ENCODE results near the gene KRTAP4-1.
"Not testable (repeated sequence)": the region's sequence is repeated elsewhere in the genome, so short reads cannot be mapped to it uniquely, and the experiment has no call there.

Gene KRTAP4-1

DNA sequence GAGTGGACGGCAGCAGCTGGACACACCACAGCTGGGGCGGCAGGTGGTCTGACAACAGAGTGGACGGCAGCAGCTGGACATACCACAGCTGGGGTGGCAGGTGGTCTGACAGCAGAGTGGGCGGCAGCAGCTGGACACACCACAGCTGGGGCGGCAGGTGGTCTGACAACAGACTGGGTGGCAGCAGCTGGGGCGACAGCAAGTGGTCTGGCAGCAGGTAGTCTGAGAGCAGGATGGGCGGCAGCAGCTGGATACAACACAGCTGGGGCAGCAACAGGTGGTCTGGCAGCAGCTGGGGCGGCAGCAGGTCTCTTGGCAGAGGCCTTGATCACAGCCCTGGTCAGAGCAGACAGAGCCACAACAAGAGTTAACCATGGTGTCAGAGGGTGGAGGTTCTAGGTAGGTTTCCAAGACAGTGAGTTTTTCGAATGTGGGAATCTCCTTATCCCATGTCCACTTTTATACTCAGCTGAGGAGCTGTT, at the start of gene KRTAP4-1:
TSS of gene KRTAP4-1 (minus strand) at position 432 of the 482 bp plus-strand sequence. CDS start at position 375, 57 bp downstream.
- DNase-seq = no peak

DNA sequence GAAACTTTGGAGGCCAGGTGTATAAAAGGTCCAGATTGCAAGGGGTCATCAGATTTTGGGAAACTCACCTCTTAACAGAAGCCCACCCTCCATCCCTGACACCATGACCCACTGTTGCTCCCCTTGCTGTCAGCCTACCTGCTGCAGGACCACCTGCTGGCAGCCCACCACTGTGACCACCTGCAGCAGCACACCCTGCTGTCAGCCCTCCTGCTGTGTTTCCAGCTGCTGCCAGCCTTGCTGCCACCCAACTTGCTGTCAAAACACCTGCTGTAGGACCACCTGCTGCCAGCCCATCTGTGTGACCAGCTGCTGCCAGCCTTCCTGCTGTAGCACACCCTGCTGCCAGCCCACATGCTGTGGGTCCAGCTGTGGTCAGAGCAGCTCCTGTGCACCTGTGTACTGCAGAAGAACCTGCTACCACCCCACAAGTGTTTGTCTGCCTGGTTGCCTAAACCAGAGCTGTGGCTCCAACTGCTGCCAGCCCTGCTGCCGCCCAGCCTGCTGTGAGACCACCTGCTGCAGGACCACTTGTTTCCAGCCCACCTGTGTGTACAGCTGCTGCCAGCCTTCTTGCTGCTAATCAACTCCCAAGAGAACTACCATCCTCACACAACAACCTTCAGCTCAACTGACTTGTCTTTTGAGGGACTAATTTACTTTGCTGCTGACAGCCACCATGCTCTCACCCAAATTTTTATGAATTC, 47.8 kb upstream of the KRTAP4-1 start, which contains the start of gene KRTAP9-3:
TSS of gene KRTAP9-3 (plus strand) at position 51 of the 707 bp plus-strand sequence. CDS start at position 104, 53 bp downstream.
- not testable (repeated sequence) for DNase-seq

DNA sequence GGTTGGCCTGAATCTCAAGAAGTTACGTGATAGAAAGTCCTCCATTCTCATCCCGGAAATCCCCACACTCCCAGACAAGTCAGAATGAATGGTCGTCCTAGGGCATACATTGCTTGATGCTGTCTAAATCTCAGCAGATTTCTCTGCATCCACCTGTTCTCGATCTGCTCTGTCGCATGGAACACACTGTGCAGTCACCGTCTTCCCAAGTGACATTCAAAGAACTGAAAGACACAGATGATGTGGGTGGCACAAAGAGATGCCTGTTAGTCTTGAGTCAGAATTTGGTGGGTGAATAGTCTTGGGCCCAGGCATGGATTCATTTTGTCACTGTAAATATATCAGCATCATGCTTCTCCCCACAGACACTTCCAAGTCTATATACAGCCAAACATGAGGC, 47.0 kb upstream of the KRTAP4-1 start:
- DNase-seq = no peak

DNA sequence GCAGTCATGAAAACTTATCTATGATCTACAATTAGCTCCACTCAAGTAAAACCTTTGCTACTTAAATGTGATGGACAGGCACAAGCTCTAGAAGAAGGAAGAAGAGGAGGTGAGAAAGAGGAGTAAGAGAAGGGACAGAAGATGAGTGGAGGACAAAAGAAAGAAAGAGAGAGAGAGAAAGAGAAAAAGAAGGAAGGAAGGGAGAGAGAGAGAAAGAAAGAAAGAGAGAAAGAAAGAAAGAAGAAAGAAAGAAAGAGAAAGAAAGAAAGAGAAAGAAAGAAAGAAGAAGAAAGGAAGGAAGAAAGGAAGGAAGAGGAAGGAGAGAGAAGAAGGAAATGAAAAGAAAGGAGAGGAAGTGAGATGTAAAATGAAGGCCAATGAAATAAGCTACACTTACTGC, 45.4 kb upstream of the KRTAP4-1 start:
- no peak for DNase-seq

DNA sequence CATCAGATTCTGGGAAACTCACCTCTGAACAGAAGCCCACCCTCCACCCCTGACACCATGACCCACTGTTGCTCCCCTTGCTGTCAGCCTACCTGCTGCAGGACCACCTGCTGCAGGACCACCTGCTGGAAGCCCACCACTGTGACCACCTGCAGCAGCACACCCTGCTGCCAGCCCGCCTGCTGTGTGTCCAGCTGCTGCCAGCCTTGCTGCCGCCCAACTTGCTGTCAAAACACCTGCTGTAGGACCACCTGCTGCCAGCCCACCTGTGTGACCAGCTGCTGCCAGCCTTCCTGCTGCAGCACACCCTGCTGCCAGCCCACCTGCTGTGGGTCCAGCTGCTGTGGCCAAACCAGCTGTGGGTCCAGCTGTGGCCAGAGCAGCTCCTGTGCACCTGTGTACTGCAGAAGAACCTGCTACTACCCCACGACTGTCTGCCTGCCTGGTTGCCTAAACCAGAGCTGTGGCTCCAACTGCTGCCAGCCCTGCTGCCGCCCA, 41.9 kb upstream of the KRTAP4-1 start, which contains the start of gene KRTAP9-2:
TSS of gene KRTAP9-2 (plus strand) at position 51 of the 498 bp plus-strand sequence. CDS start at position 58, 7 bp downstream.
- DNase-seq = not testable (repeated sequence)

DNA sequence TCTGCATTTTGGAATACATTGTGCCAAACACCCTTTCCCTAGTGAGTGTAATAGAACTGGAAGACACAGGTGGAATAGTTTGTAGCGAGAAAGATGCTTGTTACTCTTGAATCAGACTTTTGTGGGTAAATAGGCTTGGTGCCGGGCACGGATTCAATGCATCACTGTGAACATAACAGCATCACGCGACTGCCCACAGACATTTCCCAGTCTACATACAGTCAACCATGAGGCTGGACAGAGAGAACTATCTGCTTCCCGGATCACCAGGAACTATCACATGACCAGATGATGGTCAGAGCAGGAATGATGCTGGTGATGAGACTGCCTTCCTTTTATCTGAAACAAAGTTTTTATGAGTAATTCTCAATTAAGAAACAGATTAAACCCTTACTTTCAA, 41.3 kb upstream of the KRTAP4-1 start:
- no peak for DNase-seq

DNA sequence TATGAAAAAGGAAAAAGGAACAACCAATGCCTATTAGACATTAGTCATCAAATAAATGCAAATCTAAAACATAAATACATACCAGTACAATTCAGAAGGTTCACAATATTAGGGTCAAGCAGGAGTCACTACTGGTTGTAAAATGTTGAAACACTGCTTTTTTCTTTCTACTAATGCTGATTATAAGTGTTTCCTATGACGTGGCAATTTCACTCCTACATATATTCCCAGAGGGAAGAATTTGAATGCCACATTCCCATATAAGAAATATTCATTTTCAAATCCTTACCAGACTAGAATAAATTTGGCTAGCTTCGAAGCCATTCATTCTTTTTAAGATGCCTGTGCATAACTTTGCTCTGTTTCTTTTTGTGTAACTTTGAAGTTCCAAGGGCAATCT, 39.1 kb upstream of the KRTAP4-1 start:
- DNase-seq = no peak

DNA sequence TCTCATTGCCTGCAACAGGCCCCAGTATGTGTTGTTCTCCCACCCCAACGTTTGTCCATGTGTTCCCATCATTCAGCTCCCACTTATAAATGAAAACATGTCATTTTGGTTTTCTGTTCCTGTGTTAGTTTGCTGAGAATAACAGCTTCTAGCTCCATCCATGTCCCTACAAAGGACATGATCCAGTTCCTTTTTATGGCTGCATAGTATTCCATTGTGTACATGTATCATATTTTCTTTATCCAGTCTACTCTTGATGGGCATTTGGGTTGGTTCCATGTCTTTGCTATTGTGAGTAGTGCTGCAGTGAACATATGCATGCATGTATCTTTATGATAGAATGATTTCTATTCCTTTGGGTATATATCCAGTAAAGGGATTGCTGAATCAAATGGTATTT, 31.0 kb upstream of the KRTAP4-1 start:
- DNase-seq = no peak

DNA sequence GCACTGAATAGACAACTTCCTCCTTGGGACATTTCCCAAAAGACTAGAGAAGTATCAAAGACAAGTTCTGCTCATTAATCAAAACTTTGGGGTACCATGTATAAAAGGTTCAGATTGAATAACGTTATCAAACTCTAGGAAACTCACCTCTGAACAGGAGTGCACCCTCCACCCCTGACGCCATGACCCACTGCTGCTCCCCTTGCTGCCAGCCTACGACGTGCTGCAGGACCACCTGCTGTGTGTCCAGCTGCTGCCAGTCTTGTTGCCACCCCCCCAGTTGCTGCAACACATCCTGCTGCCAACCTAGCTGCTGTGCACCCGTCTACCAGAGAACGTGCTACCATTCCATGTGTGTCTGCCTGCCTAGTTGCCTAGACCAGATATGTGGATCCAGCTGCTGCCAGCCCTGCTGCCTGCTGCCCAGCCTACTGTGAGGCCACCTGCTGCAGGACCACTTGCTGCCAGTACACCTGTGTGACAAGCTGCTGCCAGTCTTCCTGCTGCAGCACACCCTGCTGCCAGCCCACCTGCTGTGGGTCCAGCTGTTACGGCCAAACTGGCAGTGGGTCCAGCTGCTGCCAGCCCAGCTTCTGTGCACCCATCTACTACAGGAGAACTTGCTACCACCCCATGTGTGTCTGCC, 27.9 kb upstream of the KRTAP4-1 start:
- no peak for DNase-seq

DNA sequence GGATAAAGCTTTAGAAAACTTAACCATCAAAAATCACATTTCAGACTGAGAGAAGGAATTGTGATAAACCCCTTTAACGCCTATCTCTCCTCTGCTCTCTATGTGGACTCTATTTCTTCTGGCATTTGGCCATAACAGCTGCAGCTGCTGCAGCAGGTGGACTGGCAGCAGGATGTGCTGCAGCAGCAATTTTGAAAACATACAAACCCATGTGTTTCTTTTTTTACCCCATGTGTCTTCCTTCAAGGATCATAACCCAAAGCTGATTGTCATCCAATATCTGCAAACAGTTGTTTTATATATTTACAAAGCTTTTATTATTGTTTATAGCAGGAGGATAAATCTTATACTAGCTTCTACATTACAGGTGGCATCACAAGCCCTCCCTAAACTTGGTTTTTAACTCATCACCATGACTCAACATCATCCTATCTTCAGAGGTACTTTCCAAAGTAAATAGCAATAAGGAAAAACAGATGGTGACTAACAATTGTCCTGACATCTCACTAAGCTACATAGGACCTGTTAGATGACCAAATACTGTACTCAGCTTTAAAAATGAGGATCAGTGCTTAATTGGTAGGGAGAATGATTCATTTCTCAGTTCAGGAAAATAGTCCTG, 27.2 kb upstream of the KRTAP4-1 start:
- no peak for DNase-seq

DNA sequence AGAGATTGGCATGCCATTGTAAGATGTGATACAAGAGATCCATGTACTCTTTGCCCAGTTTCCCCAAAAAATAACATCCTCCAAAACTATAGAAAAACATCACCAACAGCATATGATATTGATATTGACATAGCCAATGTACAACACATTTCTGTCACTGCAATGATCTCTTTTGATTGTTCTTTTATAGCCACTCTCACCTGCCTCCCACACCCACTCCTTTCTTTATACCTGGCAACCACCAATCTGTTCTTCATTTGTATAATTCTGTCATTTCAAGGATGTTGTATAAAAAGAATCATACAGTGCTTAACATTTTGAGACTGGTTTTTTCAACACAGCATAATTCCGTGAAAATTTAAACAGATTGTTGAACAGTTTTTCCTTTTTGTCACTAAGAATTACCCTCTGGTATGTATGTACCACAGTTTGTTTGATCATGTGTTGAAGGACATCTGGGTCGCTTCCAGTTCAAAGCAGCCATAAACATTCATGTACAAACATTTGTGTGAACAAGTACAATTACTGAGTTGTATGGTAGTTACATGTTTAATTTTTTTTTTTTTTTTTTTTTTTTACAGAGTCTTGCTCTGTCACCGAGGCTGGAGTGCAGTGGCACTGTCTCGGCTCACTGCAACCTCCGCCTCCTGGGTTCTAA, 14.8 kb upstream of the KRTAP4-1 start:
- DNase-seq = no peak

DNA sequence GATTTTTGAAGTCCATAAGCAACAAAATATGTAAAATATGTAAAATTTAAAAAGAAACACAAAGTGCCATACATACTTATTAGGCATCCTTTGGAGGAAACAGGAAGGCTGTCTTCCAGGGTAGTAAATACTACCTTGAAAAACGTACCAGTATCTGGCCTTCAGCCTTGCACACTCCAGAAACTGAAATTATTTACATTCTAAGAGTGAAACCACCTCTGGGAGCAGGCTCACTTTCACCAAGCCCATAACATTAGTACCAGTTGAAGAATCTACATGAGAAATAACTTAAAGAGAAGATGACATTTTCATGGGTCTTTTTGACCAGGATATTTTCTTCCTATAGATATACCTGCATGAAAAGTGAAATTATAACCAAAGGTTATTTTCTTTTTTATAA, 11.4 kb upstream of the KRTAP4-1 start:
- DNase-seq = no peak

DNA sequence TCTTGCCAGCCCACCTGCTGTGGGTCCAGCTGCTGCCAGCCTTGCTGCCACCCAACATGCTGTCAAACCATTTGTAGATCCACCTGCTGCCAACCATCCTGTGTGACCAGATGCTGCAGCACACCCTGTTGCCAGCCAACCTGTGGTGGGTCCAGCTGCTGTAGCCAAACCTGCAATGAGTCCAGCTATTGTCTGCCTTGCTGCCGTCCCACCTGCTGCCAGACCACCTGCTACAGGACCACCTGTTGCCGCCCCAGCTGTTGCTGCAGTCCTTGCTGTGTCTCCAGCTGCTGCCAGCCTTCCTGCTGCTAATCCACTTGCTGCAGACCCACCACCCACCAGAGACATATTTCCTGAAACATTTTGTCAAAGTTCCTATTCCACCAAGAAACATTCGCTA, 5.6 kb upstream of the KRTAP4-1 start:
- DNase-seq = no peak

DNA sequence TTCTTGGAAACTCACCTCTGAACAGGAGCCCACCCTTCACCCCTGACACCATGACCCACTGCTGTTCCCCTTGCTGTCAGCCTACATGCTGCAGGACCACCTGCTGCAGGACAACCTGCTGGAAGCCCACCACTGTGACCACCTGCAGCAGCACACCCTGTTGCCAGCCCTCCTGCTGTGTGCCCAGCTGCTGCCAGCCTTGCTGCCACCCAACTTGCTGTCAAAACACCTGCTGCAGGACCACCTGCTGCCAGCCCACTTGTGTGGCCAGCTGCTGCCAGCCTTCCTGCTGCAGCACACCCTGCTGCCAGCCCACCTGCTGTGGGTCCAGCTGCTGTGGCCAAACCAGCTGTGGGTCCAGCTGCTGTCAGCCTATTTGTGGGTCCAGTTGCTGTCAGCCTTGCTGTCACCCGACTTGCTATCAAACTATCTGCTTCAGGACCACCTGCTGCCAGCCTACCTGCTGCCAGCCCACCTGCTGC, 5.2 kb upstream of the KRTAP4-1 start, which contains the start of gene KRTAP9-1:
TSS of gene KRTAP9-1 (plus strand) at position 51 of the 482 bp plus-strand sequence. CDS start at position 51, 0 bp downstream.
- not testable (repeated sequence) for DNase-seq

DNA sequence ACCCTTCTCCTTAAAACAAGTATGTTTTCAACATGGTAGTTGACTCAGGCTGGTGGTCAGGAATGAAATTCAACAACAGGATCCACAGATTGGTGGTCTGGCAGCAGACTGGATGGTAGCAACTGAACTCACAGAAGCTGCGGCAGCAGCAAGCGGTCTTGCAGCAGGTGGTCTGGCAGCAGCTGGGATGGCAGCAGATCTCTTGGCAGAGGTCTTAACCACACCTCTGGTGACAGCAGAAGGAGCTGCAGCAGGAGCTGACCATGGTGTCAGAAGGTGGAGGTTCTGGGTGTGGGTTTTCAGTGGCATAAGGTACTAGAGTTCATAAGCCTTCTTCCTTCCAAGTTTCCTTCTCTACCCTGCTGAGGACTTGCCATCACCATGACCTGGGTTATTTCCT, 2.2 kb upstream of the KRTAP4-1 start:
- no peak for DNase-seq

DNA sequence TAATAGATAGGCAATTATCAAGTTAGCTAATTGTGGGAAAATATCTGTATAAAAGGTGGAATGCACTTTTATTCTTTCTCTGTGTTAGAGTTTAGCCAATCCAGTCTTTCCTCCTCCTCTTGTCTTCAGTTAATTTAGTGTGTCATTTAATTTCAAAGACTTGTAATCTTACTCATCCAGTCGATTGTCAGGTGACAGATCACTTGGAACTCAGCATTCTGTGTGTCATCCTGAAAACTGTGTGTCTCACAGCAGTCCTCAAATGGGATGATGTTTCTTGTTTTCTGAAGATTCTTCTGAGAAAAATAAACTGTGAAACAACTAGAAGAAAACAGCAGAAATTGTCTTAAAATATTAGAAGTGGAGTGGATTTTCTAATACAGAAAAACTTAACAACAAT, 290 bp upstream of the KRTAP4-1 start:
- DNase-seq = no peak

DNA sequence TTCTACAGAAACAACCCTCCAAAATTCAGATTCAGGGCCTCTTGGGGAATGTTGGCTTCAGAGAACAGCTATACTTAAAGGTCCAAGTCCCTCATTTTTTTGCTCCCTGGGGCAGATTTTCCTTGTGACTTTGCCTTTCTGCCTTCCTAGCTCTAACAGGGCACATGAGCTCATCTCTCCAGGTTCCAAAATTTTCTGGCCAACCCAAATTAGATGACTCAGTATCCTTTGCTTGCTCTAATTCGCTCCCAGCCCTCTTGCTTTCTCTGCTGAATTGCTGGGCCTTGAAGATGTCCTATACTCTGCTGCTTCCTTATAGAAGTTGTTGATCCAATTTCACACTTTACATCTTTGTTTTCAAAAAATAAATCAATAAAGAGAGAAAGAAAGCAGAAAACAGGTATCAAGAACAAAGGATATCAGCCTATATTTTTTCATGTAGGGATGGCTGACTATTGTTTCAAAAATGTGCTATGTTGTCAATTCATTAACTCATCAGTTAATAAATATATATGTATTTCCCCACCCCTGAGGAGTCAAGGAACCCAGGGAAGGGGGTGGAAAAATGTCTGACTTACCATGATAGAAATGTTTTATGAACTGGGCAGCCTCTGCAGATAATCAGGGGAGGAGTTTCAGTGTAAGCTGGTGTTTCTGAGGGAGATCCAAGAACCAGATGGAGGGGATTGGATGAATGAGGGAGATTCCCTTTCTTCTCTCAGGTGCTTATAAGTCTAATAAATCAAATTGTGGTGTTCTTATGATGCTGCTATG, 5.7 kb downstream of the KRTAP4-1 start:
- no peak for DNase-seq

DNA sequence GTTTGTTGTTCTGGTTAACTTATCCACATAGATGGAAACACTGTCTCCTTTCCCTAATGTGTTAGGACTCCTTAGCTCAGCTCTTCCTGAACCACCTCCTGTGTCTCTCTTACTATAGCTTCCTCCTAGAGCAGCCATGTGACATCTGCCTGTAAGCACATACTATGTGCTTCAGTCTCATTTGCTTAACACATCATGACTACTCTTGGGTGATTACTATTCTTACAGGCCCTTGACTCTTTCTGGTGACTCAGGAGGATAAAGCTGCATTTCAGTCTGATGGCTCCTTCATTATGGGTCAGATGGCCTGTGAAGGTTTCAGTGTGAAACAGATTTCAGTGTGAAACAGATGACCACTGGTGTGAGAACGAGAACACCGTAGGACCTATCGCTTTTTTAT, 6.4 kb downstream of the KRTAP4-1 start:
- no peak for DNase-seq

DNA sequence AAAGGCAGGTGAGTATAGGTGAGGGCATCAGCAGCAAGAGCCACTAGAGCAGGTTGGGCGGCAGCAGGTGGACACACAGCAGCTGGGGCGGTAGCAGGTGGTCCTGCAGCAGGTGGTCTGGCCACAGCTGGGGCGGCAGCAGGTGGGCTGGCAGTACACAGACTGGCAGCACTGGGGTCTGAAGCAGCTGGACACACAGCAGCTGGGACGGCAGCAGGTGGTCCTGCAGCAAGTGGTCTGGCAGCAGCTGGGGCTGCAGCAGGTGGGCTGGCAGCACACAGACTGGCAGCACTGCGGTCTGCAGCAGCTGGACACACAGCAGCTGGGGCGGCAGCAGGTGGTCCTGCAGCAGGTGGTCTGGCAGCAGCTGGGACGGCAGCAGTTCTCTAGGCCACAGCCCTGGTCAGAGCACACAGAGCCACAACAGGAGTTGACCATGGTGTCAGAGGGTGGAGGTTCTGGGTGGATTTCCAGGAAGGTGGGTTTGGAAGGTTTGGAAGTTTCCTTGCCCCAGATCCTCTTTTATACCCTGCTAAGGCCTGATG, 6.9 kb downstream of the KRTAP4-1 start, which contains the start of gene KRTAP4-2:
TSS of gene KRTAP4-2 (minus strand) at position 495 of the 545 bp plus-strand sequence. CDS start at position 438, 57 bp downstream.
- DNase-seq = no peak

DNA sequence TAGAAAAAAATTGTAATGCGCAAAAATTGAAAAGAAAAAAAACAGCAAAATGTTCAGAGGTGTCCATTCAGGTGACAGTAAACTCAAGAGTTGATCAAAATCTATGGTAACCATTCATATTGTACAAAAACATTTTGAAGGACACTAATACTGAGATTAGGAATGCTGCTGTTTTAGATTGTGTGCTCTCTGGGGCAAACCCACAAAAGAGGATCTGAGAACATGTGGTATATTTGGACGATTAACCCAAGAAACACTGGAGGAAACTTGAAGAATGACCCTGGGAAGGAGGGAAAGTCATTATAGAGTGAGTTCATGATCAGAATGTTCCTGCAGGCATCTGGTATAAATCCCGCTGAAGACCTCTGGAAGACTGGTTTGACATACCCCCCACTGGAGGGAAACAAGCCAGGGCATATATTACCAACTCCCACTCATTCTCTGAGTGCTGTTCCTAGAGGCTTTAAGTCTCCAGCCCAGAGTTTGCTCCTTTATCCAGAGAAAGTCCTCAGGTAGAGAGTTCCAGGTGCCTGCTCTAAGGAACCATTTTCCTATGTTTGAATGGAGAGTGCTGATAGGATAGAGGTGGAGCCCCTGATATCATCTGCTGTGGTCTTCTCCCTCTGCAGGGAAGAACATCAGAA, 7.8 kb downstream of the KRTAP4-1 start:
- DNase-seq = no peak

DNA sequence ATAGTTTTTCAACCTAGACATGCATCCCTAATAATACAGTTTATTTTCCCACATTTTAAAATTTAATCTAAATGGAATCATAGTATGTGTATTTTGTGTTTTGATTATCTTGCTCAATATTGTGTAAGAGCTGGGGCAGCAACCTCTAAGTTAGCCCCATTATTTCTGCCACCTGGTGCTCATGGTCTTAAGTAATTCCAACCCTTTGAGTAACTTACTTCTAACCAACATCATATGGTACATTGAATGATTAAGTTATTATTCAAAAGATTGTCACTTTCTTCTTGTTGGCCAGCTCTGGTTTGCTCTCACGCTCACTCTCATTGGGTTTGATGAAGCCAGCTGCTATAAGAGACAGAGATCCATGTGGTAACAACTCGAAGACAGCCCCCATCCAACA, 12.8 kb downstream of the KRTAP4-1 start:
- DNase-seq = no peak

Measured in activated naive CD4-positive, alpha-beta T cell treated with Interleukin-2 at 50 U/mL for 16 hours (primary cell).